Progenitor cell of endocrine pancreas (in vitro differentiated cells): ENCODE results near the gene ACTL10. TPM values are rescaled to one million over a fixed set of nuclear protein-coding genes. Genes with fewer than 3 reads are reported as not detected.
"Not testable (repeated sequence)": the region's sequence is repeated elsewhere in the genome, so short reads cannot be mapped to it uniquely, and the experiment has no call there.

ENCODE experiments used
- DNase-seq: peaks from one replicate; pipeline ENCODE4 v3.0.0; 2021; ENCODE audit warnings: low spot score; ENCODE audit not compliant: unreplicated experiment
- H3K27ac Mint-ChIP-seq: 2 replicates; pipeline ENCODE4 v1.8.0; 2021; ENCODE audit warnings: mild to moderate bottlenecking, moderate library complexity, mixed read lengths
- H3K27me3 Mint-ChIP-seq: 2 replicates; pipeline ENCODE4 v1.8.0; 2021; ENCODE audit warnings: mixed read lengths
- H3K36me3 Mint-ChIP-seq: 2 replicates; pipeline ENCODE4 v1.8.0; 2022; ENCODE audit warnings: mixed read lengths; ENCODE audit not compliant: insufficient read depth
- H3K4me1 Mint-ChIP-seq: 2 replicates; pipeline ENCODE4 v1.8.0; 2021; ENCODE audit warnings: low read depth, mixed read lengths
- H3K4me3 Mint-ChIP-seq: 2 replicates; pipeline ENCODE4 v1.8.0; 2021; ENCODE audit warnings: low read depth, mild to moderate bottlenecking, moderate library complexity, mixed read lengths
- H3K9me3 Mint-ChIP-seq: 2 replicates; pipeline ENCODE4 v1.8.0; 2021; ENCODE audit warnings: low read depth, mixed read lengths
- total RNA-seq: library from RNA; stranded (reverse); gene quantifications from 2 replicates; pipeline ENCODE4 v1.2.1, GENCODE V29; 2021
- TF ChIP-seq, protein P1 (sequence below): fragments of 200-600 bp; sonication (generic); IDR thresholded peaks from one replicate; pipeline ENCODE4 v1.5.0; 2021; ENCODE audit warnings: antibody characterized with exemption, mild to moderate bottlenecking; ENCODE audit not compliant: unreplicated experiment

ACTL10 gene
- total RNA-seq, 1 donor from 2014 or later: 0.36 TPM

- Mint-ChIP-seq H3K4me1 (peaks cover 13% of the 10 kb centered on the region), H3K27ac (peak overlapping the region; percentile 42), H3K36me3 (peaks cover 29% of the 10 kb centered on the region), H3K27me3 (no peaks in the 10 kb centered on the region), H3K9me3 (no peaks in the 10 kb centered on the region), H3K4me3 (no peak overlapping the region)
- TF ChIP-seq, protein P1, sequence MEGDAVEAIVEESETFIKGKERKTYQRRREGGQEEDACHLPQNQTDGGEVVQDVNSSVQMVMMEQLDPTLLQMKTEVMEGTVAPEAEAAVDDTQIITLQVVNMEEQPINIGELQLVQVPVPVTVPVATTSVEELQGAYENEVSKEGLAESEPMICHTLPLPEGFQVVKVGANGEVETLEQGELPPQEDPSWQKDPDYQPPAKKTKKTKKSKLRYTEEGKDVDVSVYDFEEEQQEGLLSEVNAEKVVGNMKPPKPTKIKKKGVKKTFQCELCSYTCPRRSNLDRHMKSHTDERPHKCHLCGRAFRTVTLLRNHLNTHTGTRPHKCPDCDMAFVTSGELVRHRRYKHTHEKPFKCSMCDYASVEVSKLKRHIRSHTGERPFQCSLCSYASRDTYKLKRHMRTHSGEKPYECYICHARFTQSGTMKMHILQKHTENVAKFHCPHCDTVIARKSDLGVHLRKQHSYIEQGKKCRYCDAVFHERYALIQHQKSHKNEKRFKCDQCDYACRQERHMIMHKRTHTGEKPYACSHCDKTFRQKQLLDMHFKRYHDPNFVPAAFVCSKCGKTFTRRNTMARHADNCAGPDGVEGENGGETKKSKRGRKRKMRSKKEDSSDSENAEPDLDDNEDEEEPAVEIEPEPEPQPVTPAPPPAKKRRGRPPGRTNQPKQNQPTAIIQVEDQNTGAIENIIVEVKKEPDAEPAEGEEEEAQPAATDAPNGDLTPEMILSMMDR: no peak
- DNase-seq: no peak
Observed at GRCh38 chr20:33645396-33645795, 21.3 kb upstream of the ACTL10 start.

- Mint-ChIP-seq H3K9me3 (no peaks in the 10 kb centered on the region), H3K4me1 (peaks cover 19% of the 10 kb centered on the region), H3K27ac (no peak overlapping the region), H3K4me3 (no peak overlapping the region), H3K27me3 (no peaks in the 10 kb centered on the region), H3K36me3 (peaks cover 25% of the 10 kb centered on the region)
- TF ChIP-seq, protein P1: no peak
- DNase-seq: no peak
Observed at GRCh38 chr20:33646191-33646590, 20.6 kb upstream of the ACTL10 start.

GRCh38 chr20:33646959-33647602 is 19.7 kb upstream of the ACTL10 start:
- Mint-ChIP-seq H3K4me1 (peaks cover 28% of the 10 kb centered on the region), H3K36me3 (peaks cover 21% of the 10 kb centered on the region)
- not testable (repeated sequence) for H3K9me3 Mint-ChIP-seq, DNase-seq, H3K27ac Mint-ChIP-seq, H3K27me3 Mint-ChIP-seq, H3K4me3 Mint-ChIP-seq

- H3K4me3 Mint-ChIP-seq: no peak overlapping the region
- H3K27me3 Mint-ChIP-seq: no peaks in the 10 kb centered on the region
- peaks cover 20% of the 10 kb centered on the region for H3K36me3 Mint-ChIP-seq
- H3K9me3 Mint-ChIP-seq: no peaks in the 10 kb centered on the region
- H3K27ac Mint-ChIP-seq: no peak overlapping the region
- DNase-seq: no peak
- H3K4me1 Mint-ChIP-seq: peaks cover 34% of the 10 kb centered on the region
- TF ChIP-seq, protein P1: no peak
Observed at GRCh38 chr20:33647603-33648395, 18.9 kb upstream of the ACTL10 start.

DNA sequence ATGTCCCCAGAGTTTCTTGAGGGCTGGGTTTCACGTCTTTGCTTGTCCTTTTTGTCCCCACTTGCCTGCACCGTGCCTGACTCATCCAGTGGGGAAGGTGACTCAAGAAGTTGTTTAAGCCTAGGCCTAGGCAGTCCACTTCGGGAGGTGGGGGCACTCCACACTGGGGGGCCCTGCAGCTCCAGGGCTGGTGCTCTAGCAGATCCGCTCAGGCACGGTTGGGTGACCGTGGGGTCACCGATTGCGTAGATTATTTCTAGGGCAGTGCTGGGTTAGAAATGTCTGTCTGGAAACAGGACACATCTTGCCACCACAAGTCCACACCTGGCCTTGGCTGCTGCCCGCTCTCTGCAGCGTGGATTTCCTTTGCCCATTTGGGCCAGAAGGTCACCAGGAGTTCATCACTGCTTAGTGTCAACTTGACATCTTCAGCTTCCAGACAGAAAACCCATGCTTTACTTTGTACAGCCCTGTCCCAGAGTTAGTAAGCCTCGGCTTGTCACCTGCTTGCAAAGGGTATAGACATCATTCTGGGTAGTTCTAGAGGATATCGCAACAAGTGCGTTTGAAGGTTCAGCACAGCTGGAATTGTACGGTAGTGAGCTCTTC is 18.2 kb upstream of the ACTL10 start:
- no peaks in the 10 kb centered on the region for H3K27me3 Mint-ChIP-seq
- peaks cover 20% of the 10 kb centered on the region for H3K36me3 Mint-ChIP-seq
- no peaks in the 10 kb centered on the region for H3K9me3 Mint-ChIP-seq
- H3K4me1 Mint-ChIP-seq: peaks cover 41% of the 10 kb centered on the region
- TF ChIP-seq, protein P1: no peak
- DNase-seq: no peak
- no peak overlapping the region for H3K4me3 Mint-ChIP-seq
- no peak overlapping the region for H3K27ac Mint-ChIP-seq
